HEK293T (cell line): ENCODE measurements around the gene AGFG2.
"Not testable (repeated sequence)": the region's sequence is repeated elsewhere in the genome, so short reads cannot be mapped to it uniquely, and the experiment has no call there.

ENCODE experiments used
- CTCF ChIA-PET: fragments of 350-600 bp; formaldehyde crosslinking; extraction: SDS; loops from one replicate; lab custom pipeline; 2021; ENCODE audit warnings: antibody characterized with exemption, inconsistent platforms; lab: Yijun Ruan, JAX
- POLR2A ChIA-PET: fragments of 350-600 bp; formaldehyde crosslinking; extraction: SDS; loops from one replicate; lab custom pipeline; 2020; ENCODE audit warnings: antibody characterized with exemption, inconsistent platforms; lab: Yijun Ruan, JAX
- DNase-seq: peaks from one replicate; pipeline ENCODE4 v3.0.0; 2012; ENCODE audit warnings: mixed read lengths; ENCODE audit errors: extremely low spot score
- ARNT ChIP-seq: fragments of 450-650 bp; IDR thresholded peaks from 2 replicates; pipeline ENCODE4 v1.6.1; 2017; ENCODE audit warnings: mild to moderate bottlenecking
- BHLHE40 ChIP-seq: fragments of 450-650 bp; IDR thresholded peaks from 2 replicates; pipeline ENCODE4 v1.6.1; 2016; ENCODE audit warnings: mild to moderate bottlenecking, moderate library complexity, borderline replicate concordance
- CTBP1 ChIP-seq: fragments of 450-650 bp; IDR thresholded peaks from 2 replicates; pipeline ENCODE4 v1.6.1; 2016; ENCODE audit warnings: borderline replicate concordance
- ELF4 ChIP-seq: fragments of 450-650 bp; IDR thresholded peaks from 2 replicates; pipeline ENCODE4 v1.6.1; 2017; ENCODE audit warnings: antibody characterized with exemption
- FOXA1 ChIP-seq: fragments of 450-650 bp; IDR thresholded peaks from 2 replicates; pipeline ENCODE4 v1.6.1; 2016; ENCODE audit warnings: mild to moderate bottlenecking
- FOXK2 ChIP-seq: fragments of 450-650 bp; IDR thresholded peaks from 2 replicates; pipeline ENCODE4 v1.6.1; 2016; ENCODE audit warnings: mild to moderate bottlenecking
- FOXM1 ChIP-seq: fragments of 450-650 bp; IDR thresholded peaks from 2 replicates; pipeline ENCODE4 v1.6.1; 2017; ENCODE audit warnings: mild to moderate bottlenecking, borderline replicate concordance
- HDGF ChIP-seq: fragments of 450-650 bp; IDR thresholded peaks from 2 replicates; pipeline ENCODE4 v1.6.1; 2017; ENCODE audit warnings: antibody characterized with exemption, borderline replicate concordance
- L3MBTL2 ChIP-seq: fragments of 450-650 bp; conservative IDR thresholded peaks from 2 replicates; pipeline ENCODE4 v1.6.1; 2016; ENCODE audit warnings: mild to moderate bottlenecking
- LEF1 ChIP-seq: fragments of 450-650 bp; IDR thresholded peaks from 2 replicates; pipeline ENCODE4 v1.6.1; 2017; ENCODE audit warnings: mild to moderate bottlenecking, borderline replicate concordance
- NFRKB ChIP-seq: fragments of 450-650 bp; IDR thresholded peaks from 2 replicates; pipeline ENCODE4 v1.6.1; 2016; ENCODE audit warnings: mild to moderate bottlenecking, moderate library complexity
- SP1 ChIP-seq: fragments of 450-650 bp; IDR thresholded peaks from 2 replicates; pipeline ENCODE4 v1.6.1; 2017
- SUZ12 ChIP-seq: fragments of 450-650 bp; IDR thresholded peaks from 2 replicates; pipeline ENCODE4 v1.6.1; 2016; ENCODE audit warnings: mild to moderate bottlenecking
- TARDBP ChIP-seq: fragments of 450-650 bp; IDR thresholded peaks from 2 replicates; pipeline ENCODE4 v1.6.1; 2016
- ZNF384 ChIP-seq: fragments of 450-650 bp; IDR thresholded peaks from 2 replicates; pipeline ENCODE4 v1.6.1; 2016
- TF ChIP-seq, protein P1 (sequence below): fragments of 450-650 bp; IDR thresholded peaks from 2 replicates; pipeline ENCODE4 v1.6.1; 2016

Gene AGFG2

GRCh38 chr7:100562195-100563099, 23.4 kb downstream of the AGFG2 start:
- DNase-seq = no peak
- TF ChIP-seq NFRKB (no peak), FOXK2 (no peak)
- POLR2A ChIA-PET = interaction anchor here (1.0 kb wide), 1 partner anchor 130 kb away, joined by 3 read pairs; no protein-coding TSS in a partner anchor
- CTCF ChIA-PET = interaction anchor here (0.6 to 2.1 kb wide), 3 partner anchors 24 to 97 kb away, joined by 3 to 8 read pairs (median 3); partner anchors contain the start of gene AGFG2

- ChIA-PET POLR2A (interaction anchor here (1.7 kb wide), 1 partner anchor 24 kb away, joined by 8 read pairs; the partner anchor contains the start of gene FBXO24), CTCF (interaction anchor here (1.5 to 2.1 kb wide), 2 partner anchors 25 to 97 kb away, joined by 6 to 8 read pairs; no protein-coding TSS in a partner anchor)
- TF ChIP-seq ELF4 (no peak), BHLHE40 (no peak), FOXM1 (no peak), ARNT (no peak), CTBP1 (no peak), ZNF384 (no peak), NFRKB (no peak), FOXA1 (no peak), TARDBP (no peak)
- TF ChIP-seq, protein P1, sequence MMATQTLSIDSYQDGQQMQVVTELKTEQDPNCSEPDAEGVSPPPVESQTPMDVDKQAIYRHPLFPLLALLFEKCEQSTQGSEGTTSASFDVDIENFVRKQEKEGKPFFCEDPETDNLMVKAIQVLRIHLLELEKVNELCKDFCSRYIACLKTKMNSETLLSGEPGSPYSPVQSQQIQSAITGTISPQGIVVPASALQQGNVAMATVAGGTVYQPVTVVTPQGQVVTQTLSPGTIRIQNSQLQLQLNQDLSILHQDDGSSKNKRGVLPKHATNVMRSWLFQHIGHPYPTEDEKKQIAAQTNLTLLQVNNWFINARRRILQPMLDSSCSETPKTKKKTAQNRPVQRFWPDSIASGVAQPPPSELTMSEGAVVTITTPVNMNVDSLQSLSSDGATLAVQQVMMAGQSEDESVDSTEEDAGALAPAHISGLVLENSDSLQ = no peak
- DNase-seq = no peak
These were observed 24.1 kb downstream of the AGFG2 start for GRCh38 chr7:100563100-100563564.

DNA sequence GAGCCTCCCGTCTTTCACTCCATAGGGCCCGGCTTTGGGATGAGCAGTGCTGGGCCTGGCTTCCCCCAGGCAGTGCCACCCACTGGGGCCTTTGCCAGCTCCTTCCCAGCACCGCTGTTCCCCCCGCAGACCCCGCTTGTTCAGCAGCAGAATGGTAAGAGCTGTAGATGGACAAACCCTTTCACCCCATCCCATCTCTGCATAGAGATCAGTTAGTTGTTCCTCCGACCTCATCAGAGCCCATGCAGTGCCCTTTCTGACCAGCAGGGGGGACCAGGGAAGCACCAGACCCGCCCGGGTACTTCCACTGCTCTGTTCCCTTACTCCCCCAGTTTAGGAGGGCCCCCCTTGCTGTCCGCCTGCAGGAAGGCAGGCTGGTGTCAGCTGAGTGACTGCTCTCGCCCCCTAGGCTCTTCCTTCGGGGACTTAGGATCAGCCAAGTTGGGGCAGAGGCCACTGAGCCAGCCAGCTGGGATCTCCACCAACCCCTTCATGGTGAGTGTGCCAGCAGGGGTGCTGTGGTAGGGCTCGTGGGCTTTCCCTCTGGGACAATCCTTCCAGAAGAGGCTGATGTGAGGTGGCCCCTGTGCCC, 24.9 kb downstream of the AGFG2 start:
- ChIA-PET POLR2A (interaction anchor here (0.9 to 1.7 kb wide), 2 partner anchors 23 to 25 kb away, joined by 3 to 8 read pairs; partner anchors contain the start of gene FBXO24), CTCF (interaction anchor here (0.6 to 2.1 kb wide), 8 partner anchors 9 to 135 kb away, joined by 3 to 8 read pairs (median 5); no protein-coding TSS in a partner anchor)
- DNase-seq = peak; percentile 79
- TF ChIP-seq HDGF = no peak
- no peak for TF ChIP-seq FOXM1
- no peak for TF ChIP-seq L3MBTL2
- no peak for TF ChIP-seq LEF1
- TF ChIP-seq FOXA1 = no peak
- no peak for TF ChIP-seq TARDBP
- TF ChIP-seq ZNF384 = no peak
- no peak for TF ChIP-seq FOXK2
- TF ChIP-seq BHLHE40 = no peak
- TF ChIP-seq SP1 = no peak

GRCh38 chr7:100564405-100564804, 25.4 kb downstream of the AGFG2 start:
- CTCF ChIA-PET = interaction anchor here (0.6 to 2.1 kb wide), 8 partner anchors 9 to 134 kb away, joined by 3 to 8 read pairs (median 5); no protein-coding TSS in a partner anchor
- not testable (repeated sequence) for DNase-seq
- POLR2A ChIA-PET = interaction anchor here (0.9 to 1.7 kb wide), 2 partner anchors 22 to 24 kb away, joined by 3 to 8 read pairs; partner anchors contain the start of gene FBXO24

GRCh38 chr7:100565133-100565571, 26.1 kb downstream of the AGFG2 start:
- ChIA-PET CTCF (interaction anchor here (0.7 to 1.8 kb wide), 5 partner anchors 19 to 140 kb away, joined by 3 to 8 read pairs (median 4); no protein-coding TSS in a partner anchor), POLR2A (no interaction called here)
- no peak for DNase-seq
- TF ChIP-seq ZNF384 (no peak), NFRKB (no peak), SUZ12 (no peak), SP1 (no peak), LEF1 (no peak), BHLHE40 (no peak), CTBP1 (no peak), FOXM1 (no peak), ELF4 (no peak), HDGF (no peak), ARNT (no peak), FOXA1 (no peak)
- TF ChIP-seq, protein P1 = no peak

DNA sequence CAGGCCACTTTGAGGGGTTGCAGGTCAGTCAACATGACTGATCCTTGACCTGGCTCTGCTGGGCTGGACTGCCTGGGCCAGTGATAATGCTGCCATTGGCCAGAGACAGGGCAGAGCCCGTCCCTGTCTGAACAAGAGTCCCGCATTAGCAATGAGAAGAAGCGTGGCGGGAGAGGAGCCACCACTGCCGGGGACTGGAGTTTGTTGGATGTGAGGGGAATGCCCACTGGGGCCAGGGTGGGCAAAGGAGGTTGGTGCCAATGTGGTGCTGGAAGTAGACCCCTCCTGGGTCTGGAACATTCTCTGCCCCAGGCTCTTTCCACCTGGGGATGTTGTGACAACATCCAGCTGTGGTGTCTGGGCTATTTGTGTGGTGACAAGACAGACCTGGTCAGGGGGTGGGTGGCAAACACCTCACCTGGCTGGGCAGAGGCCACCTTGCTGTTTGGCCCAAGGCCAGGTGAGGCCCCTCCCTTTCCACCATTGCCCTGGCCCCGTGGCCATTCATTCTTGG, 27.1 kb downstream of the AGFG2 start:
- no peak for TF ChIP-seq FOXK2
- no peak for TF ChIP-seq ARNT
- no peak for TF ChIP-seq TARDBP
- TF ChIP-seq LEF1 = no peak
- TF ChIP-seq, protein P1 = no peak
- TF ChIP-seq BHLHE40 = no peak
- no peak for TF ChIP-seq HDGF
- TF ChIP-seq FOXA1 = no peak
- no peak for TF ChIP-seq FOXM1
- TF ChIP-seq CTBP1 = no peak
- no peak for TF ChIP-seq SUZ12
- no peak for TF ChIP-seq ZNF384
- no peak for TF ChIP-seq ELF4
- no peak for TF ChIP-seq L3MBTL2
- DNase-seq = no peak
- POLR2A ChIA-PET = interaction anchor here (1.4 kb wide), 1 partner anchor 20 kb away, joined by 4 read pairs; the partner anchor contains the start of gene FBXO24
- CTCF ChIA-PET = interaction anchor here (0.8 kb wide), 2 partner anchors 18 to 35 kb away, joined by 3 to 4 read pairs; no protein-coding TSS in a partner anchor
